ENCODE measurements around the gene MRPS2.
"Not testable (repeated sequence)": the region's sequence is repeated elsewhere in the genome, so short reads cannot be mapped to it uniquely, and the experiment has no call there.

MRPS2 gene

GRCh38 chr9:135526089-135526729 lies 25.7 kb downstream of the MRPS2 start:
- peaks cover 32% of the 10 kb centered on the region for H3K4me1 Mint-ChIP-seq
- H3K9me3 Mint-ChIP-seq: peaks cover 13% of the 10 kb centered on the region
- no peaks in the 10 kb centered on the region for H3K36me3 Mint-ChIP-seq (ENCODE audit: low read depth)
- H3K4me3 Mint-ChIP-seq: no peak overlapping the region
- peaks cover 15% of the 10 kb centered on the region for H3K27me3 Mint-ChIP-seq (ENCODE audit: low read depth, poor library complexity)
- no peak for DNase-seq
- TF ChIP-seq, protein P1, sequence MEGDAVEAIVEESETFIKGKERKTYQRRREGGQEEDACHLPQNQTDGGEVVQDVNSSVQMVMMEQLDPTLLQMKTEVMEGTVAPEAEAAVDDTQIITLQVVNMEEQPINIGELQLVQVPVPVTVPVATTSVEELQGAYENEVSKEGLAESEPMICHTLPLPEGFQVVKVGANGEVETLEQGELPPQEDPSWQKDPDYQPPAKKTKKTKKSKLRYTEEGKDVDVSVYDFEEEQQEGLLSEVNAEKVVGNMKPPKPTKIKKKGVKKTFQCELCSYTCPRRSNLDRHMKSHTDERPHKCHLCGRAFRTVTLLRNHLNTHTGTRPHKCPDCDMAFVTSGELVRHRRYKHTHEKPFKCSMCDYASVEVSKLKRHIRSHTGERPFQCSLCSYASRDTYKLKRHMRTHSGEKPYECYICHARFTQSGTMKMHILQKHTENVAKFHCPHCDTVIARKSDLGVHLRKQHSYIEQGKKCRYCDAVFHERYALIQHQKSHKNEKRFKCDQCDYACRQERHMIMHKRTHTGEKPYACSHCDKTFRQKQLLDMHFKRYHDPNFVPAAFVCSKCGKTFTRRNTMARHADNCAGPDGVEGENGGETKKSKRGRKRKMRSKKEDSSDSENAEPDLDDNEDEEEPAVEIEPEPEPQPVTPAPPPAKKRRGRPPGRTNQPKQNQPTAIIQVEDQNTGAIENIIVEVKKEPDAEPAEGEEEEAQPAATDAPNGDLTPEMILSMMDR (IDR thresholded peaks at IDR 0.05): no peak
- H3K27ac Mint-ChIP-seq: no peak overlapping the region

- Mint-ChIP-seq H3K36me3 (ENCODE audit: low read depth) (no peaks in the 10 kb centered on the region), H3K9me3 (peaks cover 13% of the 10 kb centered on the region), H3K4me3 (no peak overlapping the region), H3K4me1 (peaks cover 32% of the 10 kb centered on the region), H3K27me3 (ENCODE audit: low read depth, poor library complexity) (peaks cover 16% of the 10 kb centered on the region), H3K27ac (no peak overlapping the region)
- TF ChIP-seq, protein P1 (IDR thresholded peaks at IDR 0.05): no peak
- no peak for DNase-seq
Observed at GRCh38 chr9:135526730-135527571, 26.5 kb downstream of the MRPS2 start.

DNA sequence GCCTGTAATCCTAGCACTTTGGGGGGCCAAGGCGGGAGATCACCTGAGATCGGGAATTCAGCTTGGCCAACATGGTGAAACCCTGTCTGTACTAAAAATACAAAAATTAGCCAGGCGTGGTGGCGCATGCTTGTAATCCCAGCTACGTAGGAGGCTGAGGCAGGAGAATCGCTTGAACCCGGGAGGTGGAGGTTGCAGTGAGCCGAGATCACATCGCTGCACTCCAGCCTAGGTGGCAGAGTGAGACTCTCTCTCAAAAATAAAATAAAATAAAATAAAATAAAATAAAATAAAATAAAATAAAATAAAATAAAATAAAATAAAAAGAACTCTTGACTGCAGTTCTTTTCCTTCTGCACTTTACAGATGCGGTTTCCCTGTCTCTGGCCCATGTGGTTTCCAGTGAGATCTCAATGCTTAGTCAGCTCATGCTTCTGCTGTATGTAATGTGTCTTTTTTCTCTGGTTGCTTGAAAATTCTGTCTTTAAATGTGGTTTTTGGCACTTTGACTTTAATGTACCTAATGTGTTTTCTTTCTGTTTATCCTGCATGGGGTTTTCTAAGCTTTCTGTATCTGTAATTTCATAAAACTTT lies 28.5 kb downstream of the MRPS2 start:
- not testable (repeated sequence) for H3K27ac Mint-ChIP-seq; H3K4me3 Mint-ChIP-seq; H3K36me3 Mint-ChIP-seq (ENCODE audit: low read depth); DNase-seq
- H3K9me3 Mint-ChIP-seq: peaks cover 13% of the 10 kb centered on the region
- H3K4me1 Mint-ChIP-seq: peaks cover 14% of the 10 kb centered on the region
- H3K27me3 Mint-ChIP-seq (ENCODE audit: low read depth, poor library complexity): peaks cover 16% of the 10 kb centered on the region

GRCh38 chr9:135530146-135530545 lies 29.7 kb downstream of the MRPS2 start:
- Mint-ChIP-seq H3K4me3 (no peak overlapping the region), H3K9me3 (peaks cover 13% of the 10 kb centered on the region), H3K27ac (no peak overlapping the region), H3K27me3 (ENCODE audit: low read depth, poor library complexity) (peaks cover 22% of the 10 kb centered on the region), H3K4me1 (peaks cover 15% of the 10 kb centered on the region), H3K36me3 (ENCODE audit: low read depth) (no peaks in the 10 kb centered on the region)
- DNase-seq: no peak
- TF ChIP-seq, protein P1 (IDR thresholded peaks at IDR 0.05): no peak

DNA sequence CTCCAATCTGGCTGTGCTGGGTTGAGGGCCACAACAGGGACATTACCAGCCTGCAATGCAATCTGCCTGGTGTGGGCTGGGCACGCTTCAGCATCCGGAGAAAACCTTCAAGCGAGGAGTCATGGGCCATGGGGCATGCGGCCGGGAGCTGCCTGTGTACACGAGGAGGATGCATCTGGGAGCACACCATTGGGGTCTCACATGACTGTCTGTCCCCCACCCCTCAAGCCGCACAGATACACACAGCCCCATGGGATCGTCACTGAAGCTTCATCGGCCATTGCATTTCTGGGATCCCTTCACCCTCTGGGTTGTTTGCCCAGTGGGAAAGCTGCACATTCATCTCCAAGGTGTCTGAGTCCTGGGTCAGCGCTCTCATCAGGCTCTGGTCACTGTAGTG lies 30.6 kb downstream of the MRPS2 start:
- no peaks in the 10 kb centered on the region for H3K36me3 Mint-ChIP-seq (ENCODE audit: low read depth)
- no peak for DNase-seq
- TF ChIP-seq, protein P1 (IDR thresholded peaks at IDR 0.05): no peak
- peaks cover 32% of the 10 kb centered on the region for H3K27me3 Mint-ChIP-seq (ENCODE audit: low read depth, poor library complexity)
- H3K9me3 Mint-ChIP-seq: peaks cover 13% of the 10 kb centered on the region
- H3K4me3 Mint-ChIP-seq: no peak overlapping the region
- peaks cover 11% of the 10 kb centered on the region for H3K4me1 Mint-ChIP-seq
- no peak overlapping the region for H3K27ac Mint-ChIP-seq

GRCh38 chr9:135533113-135533512 lies 32.6 kb downstream of the MRPS2 start:
- H3K4me3 Mint-ChIP-seq: no peak overlapping the region
- peaks cover 50% of the 10 kb centered on the region for H3K27me3 Mint-ChIP-seq (ENCODE audit: low read depth, poor library complexity)
- peaks cover 11% of the 10 kb centered on the region for H3K4me1 Mint-ChIP-seq
- no peak for DNase-seq
- TF ChIP-seq, protein P1 (IDR thresholded peaks at IDR 0.05): no peak
- H3K27ac Mint-ChIP-seq: no peak overlapping the region
- no peaks in the 10 kb centered on the region for H3K36me3 Mint-ChIP-seq (ENCODE audit: low read depth)
- peaks cover 23% of the 10 kb centered on the region for H3K9me3 Mint-ChIP-seq

All from nephron progenitor cell (in vitro differentiated cells).